ENCODE results near the gene ZSCAN29.

DNA sequence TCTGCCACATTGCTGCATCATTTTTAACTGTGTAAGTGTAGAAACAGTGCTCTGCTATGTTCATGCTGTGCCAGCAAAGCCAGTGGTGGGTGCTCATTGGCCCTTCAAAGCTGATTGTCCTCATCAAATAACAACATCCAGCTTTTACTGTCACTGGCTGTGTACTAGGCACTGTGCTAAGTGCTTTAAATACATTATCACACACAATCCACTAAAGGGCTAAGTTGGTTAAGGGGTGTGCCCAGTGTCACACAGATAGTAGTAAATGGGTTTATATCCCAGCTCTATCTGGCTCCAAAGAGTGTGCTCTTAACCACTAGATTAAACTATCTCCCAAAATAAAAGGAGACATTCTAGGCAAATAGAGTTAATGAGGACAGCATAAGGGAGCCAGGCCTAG is 7.8 kb upstream of the ZSCAN29 start:
- TF ChIP-seq, protein P1, sequence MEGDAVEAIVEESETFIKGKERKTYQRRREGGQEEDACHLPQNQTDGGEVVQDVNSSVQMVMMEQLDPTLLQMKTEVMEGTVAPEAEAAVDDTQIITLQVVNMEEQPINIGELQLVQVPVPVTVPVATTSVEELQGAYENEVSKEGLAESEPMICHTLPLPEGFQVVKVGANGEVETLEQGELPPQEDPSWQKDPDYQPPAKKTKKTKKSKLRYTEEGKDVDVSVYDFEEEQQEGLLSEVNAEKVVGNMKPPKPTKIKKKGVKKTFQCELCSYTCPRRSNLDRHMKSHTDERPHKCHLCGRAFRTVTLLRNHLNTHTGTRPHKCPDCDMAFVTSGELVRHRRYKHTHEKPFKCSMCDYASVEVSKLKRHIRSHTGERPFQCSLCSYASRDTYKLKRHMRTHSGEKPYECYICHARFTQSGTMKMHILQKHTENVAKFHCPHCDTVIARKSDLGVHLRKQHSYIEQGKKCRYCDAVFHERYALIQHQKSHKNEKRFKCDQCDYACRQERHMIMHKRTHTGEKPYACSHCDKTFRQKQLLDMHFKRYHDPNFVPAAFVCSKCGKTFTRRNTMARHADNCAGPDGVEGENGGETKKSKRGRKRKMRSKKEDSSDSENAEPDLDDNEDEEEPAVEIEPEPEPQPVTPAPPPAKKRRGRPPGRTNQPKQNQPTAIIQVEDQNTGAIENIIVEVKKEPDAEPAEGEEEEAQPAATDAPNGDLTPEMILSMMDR (IDR thresholded peaks at IDR 0.05) = no peak
- TF ChIP-seq POLR2A (IDR thresholded peaks at IDR 0.05) = no peak
